Measurements from ENCODE around the gene IQGAP1. TPM values are rescaled to one million over a fixed set of nuclear protein-coding genes. Genes with fewer than 3 reads are reported as not detected.

The IQGAP1 gene
- total and polyA plus RNA-seq, 2 donors from 2014 or later, result 70.0 to 218 TPM

GRCh38 chr15:90451053-90451850, 63.2 kb downstream of the IQGAP1 start:
- DNase-seq (peak in 2 of 5 donors; percentile 24 to 36), FAIRE-seq (no peak)
- Histone ChIP-seq H3K27ac (ENCODE audit: low read depth in 2 of 2, low read length in 2 of 2) (no peak overlapping the region), H3K4me1 (ENCODE audit: control insufficient read depth in 2 of 3, insufficient read depth in 2 of 3, low read depth in 1 of 3, low read length in 3 of 3) (no peaks in the 10 kb centered on the region), H3K4me3 (ENCODE audit: low read length in 3 of 3) (no peak overlapping the region), H3K9me3 (ENCODE audit: control insufficient read depth in 2 of 3, insufficient read depth in 1 of 3, low read length in 3 of 3) (no peaks in the 10 kb centered on the region), H3K9ac (ENCODE audit: low read length in 3 of 3) (no peak overlapping the region), H3K27me3 (ENCODE audit: control insufficient read depth, insufficient read depth, low read length) (no peaks in the 10 kb centered on the region), H3K36me3 (ENCODE audit: control insufficient read depth in 2 of 3, insufficient read depth in 3 of 3, low read length in 3 of 3) (peaks cover 4 to 42% (median 35%) of the 10 kb centered on the region in 3 donors)
- intact Hi-C loops (cut with DNase I), result no loop called here
- no peak for TF ChIP-seq CTCF (IDR thresholded peaks at IDR 0.05; ENCODE audit: borderline replicate concordance, extremely low read depth, insufficient read depth)

GRCh38 chr15:90456236-90456635, 68.2 kb downstream of the IQGAP1 start:
- Histone ChIP-seq H3K4me3 (ENCODE audit: low read length in 3 of 3) (no peak overlapping the region), H3K27me3 (ENCODE audit: control insufficient read depth, insufficient read depth, low read length) (no peaks in the 10 kb centered on the region), H3K36me3 (ENCODE audit: control insufficient read depth in 2 of 3, insufficient read depth in 3 of 3, low read length in 3 of 3) (peaks cover 4 to 51% (median 31%) of the 10 kb centered on the region in 3 donors), H3K27ac (ENCODE audit: low read depth in 2 of 2, low read length in 2 of 2) (no peak overlapping the region), H3K9ac (ENCODE audit: low read length in 3 of 3) (no peak overlapping the region), H3K4me1 (ENCODE audit: control insufficient read depth in 2 of 3, insufficient read depth in 2 of 3, low read depth in 1 of 3, low read length in 3 of 3) (no peaks in the 10 kb centered on the region), H3K9me3 (ENCODE audit: control insufficient read depth in 2 of 3, insufficient read depth in 1 of 3, low read length in 3 of 3) (no peaks in the 10 kb centered on the region)
- no peak for DNase-seq
- intact Hi-C loops (cut with DNase I), result no loop called here
- no peak for TF ChIP-seq CTCF (IDR thresholded peaks at IDR 0.05; ENCODE audit: borderline replicate concordance, extremely low read depth, insufficient read depth)
- FAIRE-seq, result no peak

GRCh38 chr15:90458061-90458460, 70.0 kb downstream of the IQGAP1 start:
- no peak for FAIRE-seq
- Histone ChIP-seq H3K27me3 (ENCODE audit: control insufficient read depth, insufficient read depth, low read length) (no peaks in the 10 kb centered on the region), H3K9me3 (ENCODE audit: control insufficient read depth in 2 of 3, insufficient read depth in 1 of 3, low read length in 3 of 3) (no peaks in the 10 kb centered on the region), H3K27ac (ENCODE audit: low read depth in 2 of 2, low read length in 2 of 2) (no peak overlapping the region), H3K9ac (ENCODE audit: low read length in 3 of 3) (no peak overlapping the region), H3K4me1 (ENCODE audit: control insufficient read depth in 2 of 3, insufficient read depth in 2 of 3, low read depth in 1 of 3, low read length in 3 of 3) (no peaks in the 10 kb centered on the region), H3K36me3 (ENCODE audit: control insufficient read depth in 2 of 3, insufficient read depth in 3 of 3, low read length in 3 of 3) (peaks cover 4 to 46% (median 22%) of the 10 kb centered on the region in 3 donors), H3K4me3 (ENCODE audit: low read length in 3 of 3) (no peak overlapping the region)
- intact Hi-C loops (cut with DNase I), result no loop called here
- no peak for TF ChIP-seq CTCF (IDR thresholded peaks at IDR 0.05; ENCODE audit: borderline replicate concordance, extremely low read depth, insufficient read depth)
- no peak for DNase-seq
